Retinal pigment epithelial cell (primary cell): ENCODE measurements around the gene SGF29.

Source experiments
- DNase-seq: peaks from one replicate; pipeline ENCODE4 v3.0.0-alpha.2; 2010; ENCODE audit warnings: low read depth
- H3K4me3 ChIP-seq: 2 replicates; pipeline ENCODE4 v1.5.1; 2011; ENCODE audit warnings: mild to moderate bottlenecking, low read length, control low read depth, moderate library complexity
- TF ChIP-seq, protein P1 (sequence below): conservative IDR thresholded peaks from 2 replicates; pipeline ENCODE4 v1.5.1; 2011; ENCODE audit warnings: low read depth, low read length, control low read depth, inconsistent platforms

Gene SGF29

DNA sequence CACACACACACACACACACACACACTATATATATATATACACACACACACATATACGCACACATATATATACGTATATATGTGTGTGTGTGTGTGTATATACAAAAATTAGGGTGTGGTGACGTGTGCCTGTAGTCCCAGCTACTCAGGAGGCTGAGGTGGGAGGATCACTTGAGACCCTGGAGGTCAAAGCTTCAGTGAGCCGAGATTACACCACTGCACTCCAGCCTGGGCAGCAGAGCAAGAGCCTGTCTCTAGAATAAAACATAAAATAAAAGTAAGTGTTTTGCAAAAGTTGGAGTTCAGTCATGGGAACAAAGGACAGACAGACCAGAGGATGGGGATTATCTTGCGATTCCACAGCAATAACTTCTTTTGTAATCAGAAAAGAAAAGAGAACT is 25.7 kb upstream of the SGF29 start:
- DNase-seq = no peak
- TF ChIP-seq, protein P1, sequence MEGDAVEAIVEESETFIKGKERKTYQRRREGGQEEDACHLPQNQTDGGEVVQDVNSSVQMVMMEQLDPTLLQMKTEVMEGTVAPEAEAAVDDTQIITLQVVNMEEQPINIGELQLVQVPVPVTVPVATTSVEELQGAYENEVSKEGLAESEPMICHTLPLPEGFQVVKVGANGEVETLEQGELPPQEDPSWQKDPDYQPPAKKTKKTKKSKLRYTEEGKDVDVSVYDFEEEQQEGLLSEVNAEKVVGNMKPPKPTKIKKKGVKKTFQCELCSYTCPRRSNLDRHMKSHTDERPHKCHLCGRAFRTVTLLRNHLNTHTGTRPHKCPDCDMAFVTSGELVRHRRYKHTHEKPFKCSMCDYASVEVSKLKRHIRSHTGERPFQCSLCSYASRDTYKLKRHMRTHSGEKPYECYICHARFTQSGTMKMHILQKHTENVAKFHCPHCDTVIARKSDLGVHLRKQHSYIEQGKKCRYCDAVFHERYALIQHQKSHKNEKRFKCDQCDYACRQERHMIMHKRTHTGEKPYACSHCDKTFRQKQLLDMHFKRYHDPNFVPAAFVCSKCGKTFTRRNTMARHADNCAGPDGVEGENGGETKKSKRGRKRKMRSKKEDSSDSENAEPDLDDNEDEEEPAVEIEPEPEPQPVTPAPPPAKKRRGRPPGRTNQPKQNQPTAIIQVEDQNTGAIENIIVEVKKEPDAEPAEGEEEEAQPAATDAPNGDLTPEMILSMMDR = no peak
- no peak overlapping the region for H3K4me3 ChIP-seq

DNA sequence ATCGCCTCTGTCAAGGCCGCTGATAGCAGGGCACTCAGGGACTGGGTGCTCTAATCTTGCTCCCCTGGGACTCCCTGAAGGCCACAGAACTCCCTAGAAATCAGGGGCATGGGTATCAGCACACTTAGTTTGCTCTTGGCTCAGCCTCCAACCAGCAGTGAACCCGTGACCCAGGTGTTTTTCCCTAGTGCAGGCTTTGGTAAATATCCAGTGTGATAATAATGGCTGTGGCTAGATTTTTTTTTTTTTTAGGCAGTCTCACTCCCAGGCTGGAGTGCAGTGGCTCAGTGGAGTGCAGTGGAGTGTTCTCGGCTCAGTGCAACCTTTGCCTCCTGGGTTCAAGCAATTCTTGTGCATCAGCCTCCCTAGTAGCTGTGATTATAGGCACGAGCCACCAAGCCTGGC is 25.3 kb upstream of the SGF29 start:
- DNase-seq = no peak
- H3K4me3 ChIP-seq = no peak overlapping the region
- TF ChIP-seq, protein P1 = no peak

DNA sequence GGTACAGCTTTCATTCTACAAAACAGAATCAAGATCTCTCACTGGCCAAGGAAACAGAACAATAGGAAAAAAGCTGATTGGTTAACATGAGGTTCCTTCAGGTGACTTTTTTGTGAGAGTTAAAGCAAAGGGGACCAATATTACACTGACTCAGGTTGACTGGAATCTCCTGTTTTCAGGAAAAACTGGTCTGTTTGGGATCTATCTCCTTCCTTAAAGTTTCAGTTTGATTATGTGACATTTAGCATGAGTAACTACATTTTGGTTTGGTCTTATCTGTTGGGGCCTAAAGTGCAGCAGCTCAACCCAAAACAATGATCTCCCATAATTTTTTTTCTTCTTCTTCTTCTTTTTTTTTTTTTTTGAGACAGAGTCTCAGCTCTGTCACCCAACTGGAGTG is 24.6 kb upstream of the SGF29 start:
- no peak overlapping the region for H3K4me3 ChIP-seq
- TF ChIP-seq, protein P1 = no peak
- DNase-seq = no peak

DNA sequence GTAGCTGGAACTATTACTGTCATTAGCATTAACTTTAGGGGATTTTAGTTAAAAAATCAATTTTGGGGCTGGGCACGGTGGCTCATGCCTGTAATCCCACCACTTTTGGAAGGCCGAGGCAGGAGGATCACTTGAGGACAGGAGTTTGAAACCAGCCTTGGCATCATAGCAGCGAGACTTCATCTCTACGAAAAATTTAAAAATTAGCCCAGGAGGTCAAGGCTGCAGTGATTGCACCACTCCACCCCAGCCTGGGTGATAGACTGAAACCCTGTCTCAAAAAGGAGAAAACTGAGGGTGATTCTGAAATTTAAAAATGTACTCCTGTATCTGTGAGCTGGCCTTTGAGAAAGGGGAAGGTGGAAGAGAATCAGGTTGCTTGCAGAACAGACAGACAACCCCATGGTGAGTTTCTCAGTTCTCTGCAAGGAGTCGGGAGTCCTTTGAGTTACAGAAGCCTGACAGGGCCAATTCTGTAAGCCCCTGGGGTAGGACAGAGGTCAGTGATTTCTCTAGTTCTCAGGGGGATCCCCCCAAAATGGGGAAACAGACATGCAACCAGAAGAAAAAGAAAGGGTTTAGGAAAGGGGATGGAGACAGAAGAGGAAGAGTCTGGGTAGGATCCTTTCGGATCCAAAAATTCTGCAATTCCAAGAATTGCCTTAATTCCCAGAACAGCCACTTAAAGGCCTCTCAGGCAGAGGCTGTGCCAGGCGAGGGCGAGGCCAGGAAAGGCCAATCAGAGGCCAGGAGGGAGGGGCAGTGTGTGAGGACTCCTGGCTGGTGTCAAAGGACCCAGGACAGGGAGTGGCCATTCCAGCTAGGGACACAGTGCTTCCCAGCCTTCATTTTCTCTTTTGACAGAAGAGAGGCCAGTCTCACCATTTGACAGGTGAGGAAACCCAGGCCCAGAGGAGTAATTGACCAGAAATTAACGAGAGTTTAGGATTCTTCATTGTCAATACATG is 21.7 kb upstream of the SGF29 start:
- TF ChIP-seq, protein P1 = no peak
- no peak overlapping the region for H3K4me3 ChIP-seq
- no peak for DNase-seq

DNA sequence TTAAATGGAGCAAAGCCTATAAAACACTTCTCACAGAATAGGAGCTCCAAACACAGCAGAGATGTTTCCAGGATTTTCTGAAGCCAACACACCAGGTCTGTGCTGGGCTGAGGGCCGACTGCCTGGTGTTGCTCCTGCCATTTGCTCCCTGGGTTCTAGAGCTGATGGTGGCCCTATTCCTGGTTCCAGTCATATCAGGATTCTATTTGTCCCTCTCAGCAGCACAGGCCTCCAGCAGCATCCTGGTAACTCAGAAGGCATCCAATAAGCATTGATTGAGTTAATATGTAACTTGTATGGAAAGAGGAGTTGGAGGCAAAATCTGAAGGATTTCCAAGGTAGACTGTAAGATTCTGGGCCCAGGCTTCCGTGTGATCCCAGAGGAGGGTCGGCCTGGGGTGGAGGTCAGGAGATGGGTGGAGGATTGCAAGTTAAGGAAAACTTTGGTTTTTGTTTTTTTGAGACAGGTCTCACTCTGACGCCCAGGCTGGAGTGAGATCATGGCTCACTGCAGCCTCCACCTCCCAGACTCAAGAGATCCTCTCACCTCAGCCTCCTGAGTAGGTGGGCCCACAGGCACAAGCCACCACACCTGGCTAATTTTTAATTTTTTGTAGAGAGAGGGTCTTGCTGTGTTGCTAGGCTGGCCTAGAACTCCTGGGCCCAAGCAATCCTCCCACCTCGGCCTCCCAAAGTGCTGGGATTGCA is 20.6 kb upstream of the SGF29 start:
- H3K4me3 ChIP-seq = no peak overlapping the region
- TF ChIP-seq, protein P1 = no peak
- DNase-seq = no peak

DNA sequence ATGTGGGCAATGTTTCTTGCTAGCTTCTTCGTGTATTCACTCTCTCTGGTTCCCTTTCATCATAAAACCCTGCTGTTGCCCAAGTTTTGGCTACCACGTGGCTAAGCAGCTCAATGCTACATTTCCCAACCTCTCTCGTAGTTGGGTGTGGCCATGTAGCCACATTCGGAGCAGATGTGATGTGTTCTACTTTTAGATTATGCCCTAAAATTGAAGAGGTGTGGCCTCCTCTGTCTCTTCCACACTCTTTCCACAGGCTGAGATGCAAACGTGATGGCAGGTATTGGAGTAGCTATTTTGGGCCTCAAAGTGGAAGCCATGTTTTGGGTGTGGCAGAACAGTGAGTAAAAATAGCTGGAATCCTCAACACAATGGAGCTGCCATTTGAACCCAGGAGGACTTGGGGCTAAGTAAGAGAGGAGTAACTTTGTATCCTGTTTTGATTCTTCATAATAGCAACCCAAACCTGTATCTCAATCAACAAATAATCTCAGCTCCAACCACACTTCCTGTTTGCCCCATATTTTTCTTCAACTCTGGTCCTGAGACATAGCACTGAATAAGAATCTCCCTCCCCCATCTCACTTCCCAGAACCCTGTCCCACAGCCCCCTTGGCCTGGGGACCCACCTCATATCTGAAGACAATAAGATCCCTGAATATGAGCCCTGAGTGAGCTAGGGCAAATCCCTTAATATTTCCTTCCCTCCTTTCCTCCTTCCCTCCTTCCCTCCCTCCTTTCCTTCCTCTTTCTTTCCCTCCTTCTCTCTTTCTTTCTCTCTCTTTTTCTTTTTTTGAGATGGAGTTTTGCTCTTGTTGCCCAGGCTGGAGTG is 19.0 kb upstream of the SGF29 start:
- no peak for DNase-seq
- H3K4me3 ChIP-seq = no peak overlapping the region

More for the DNA sequence above, 19.0 kb upstream of the SGF29 start:
- TF ChIP-seq, protein P1 = no peak
